Cardiac muscle cell (in vitro differentiated cells and primary cell): ENCODE results near the gene LMO1. TPM values are rescaled to one million over a fixed set of nuclear protein-coding genes. Genes with fewer than 3 reads are reported as not detected.

Experiments
- DNase-seq, 2 donors: peaks; one replicate each; pipeline versions ENCODE4 v3.0.0 to v3.0.0-alpha.2; 2010 to 2017; ENCODE audit warnings: low read depth in 1 of 2, low spot score in 1 of 2
- H3K27ac ChIP-seq: fragments of 200-600 bp; sonication (generic); 2 replicates; pipeline ENCODE4 v1.5.1; 2016
- H3K27me3 ChIP-seq: fragments of 200-600 bp; sonication (generic); 2 replicates; pipeline ENCODE4 v1.6.0; 2016; ENCODE audit warnings: control low read depth
- H3K36me3 ChIP-seq: fragments of 200-600 bp; sonication (generic); 2 replicates; pipeline ENCODE4 v1.5.1; 2016; ENCODE audit warnings: control low read depth
- H3K4me1 ChIP-seq: fragments of 200-600 bp; sonication (generic); 2 replicates; pipeline ENCODE4 v1.8.1; 2017; ENCODE audit warnings: low read depth, mild to moderate bottlenecking, mixed run types
- H3K4me3 ChIP-seq: fragments of 200-600 bp; sonication (generic); 2 replicates; pipeline ENCODE4 v1.5.1; 2016; ENCODE audit warnings: mild to moderate bottlenecking
- H3K9me3 ChIP-seq: fragments of 200-600 bp; sonication (generic); 2 replicates; pipeline ENCODE4 v1.5.1; 2017; ENCODE audit warnings: low read depth, mild to moderate bottlenecking, control low read depth
- CTCF ChIP-seq: IDR thresholded peaks from 2 replicates; pipeline ENCODE4 v1.5.1; 2012; ENCODE audit warnings: low read depth, mild to moderate bottlenecking, low read length
- polyA plus RNA-seq: library from polyadenylated mRNA; unstranded; fragments of >200 nt; fragmentation: Nextera tagmentation; extraction: Ambion mirVana; gene quantifications from 2 replicates; pipeline ENCODE4 v1.2.1, GENCODE V29; 2016
- total RNA-seq: library from RNA; depleted of rRNA; stranded (reverse); fragments of >200 nt; gene quantifications from 2 replicates; pipeline ENCODE4 v1.2.3, GENCODE V29; 2016

The LMO1 gene
- total and polyA plus RNA-seq, 2 experiments from 2014 or later, result 0.45 to 3.6 TPM

GRCh38 chr11:8276528-8276927, 12.8 kb upstream of the LMO1 start:
- Histone ChIP-seq H3K9me3 (no peaks in the 10 kb centered on the region), H3K4me1 (no peaks in the 10 kb centered on the region), H3K4me3 (no peak overlapping the region), H3K27ac (no peak overlapping the region), H3K36me3 (no peaks in the 10 kb centered on the region), H3K27me3 (peaks cover 18% of the 10 kb centered on the region)
- no peak for TF ChIP-seq CTCF
- DNase-seq, result no peak

GRCh38 chr11:8273287-8273686, 9.6 kb upstream of the LMO1 start:
- H3K4me1 ChIP-seq, result no peaks in the 10 kb centered on the region
- H3K27ac ChIP-seq, result no peak overlapping the region
- H3K4me3 ChIP-seq, result no peak overlapping the region
- no peaks in the 10 kb centered on the region for H3K9me3 ChIP-seq
- H3K27me3 ChIP-seq, result peaks cover 50% of the 10 kb centered on the region
- H3K36me3 ChIP-seq, result no peaks in the 10 kb centered on the region
- peak in 1 of 2 donors; percentile 38 for DNase-seq
- TF ChIP-seq CTCF, result no peak

- Histone ChIP-seq H3K36me3 (no peaks in the 10 kb centered on the region), H3K27ac (no peak overlapping the region), H3K4me3 (no peak overlapping the region), H3K9me3 (no peaks in the 10 kb centered on the region), H3K27me3 (peaks cover 70% of the 10 kb centered on the region), H3K4me1 (no peaks in the 10 kb centered on the region)
- no peak for DNase-seq
- no peak for TF ChIP-seq CTCF
Observed at GRCh38 chr11:8271106-8271886, 7.6 kb upstream of the LMO1 start.

GRCh38 chr11:8269636-8270035, 6.0 kb upstream of the LMO1 start:
- no peak for DNase-seq
- Histone ChIP-seq H3K4me3 (no peak overlapping the region), H3K9me3 (no peaks in the 10 kb centered on the region), H3K27ac (no peak overlapping the region), H3K36me3 (no peaks in the 10 kb centered on the region), H3K27me3 (peaks cover 87% of the 10 kb centered on the region), H3K4me1 (no peaks in the 10 kb centered on the region)
- TF ChIP-seq CTCF, result no peak

GRCh38 chr11:8268530-8269400, 5.1 kb upstream of the LMO1 start:
- Histone ChIP-seq H3K36me3 (no peaks in the 10 kb centered on the region), H3K9me3 (no peaks in the 10 kb centered on the region), H3K27ac (no peak overlapping the region), H3K4me1 (no peaks in the 10 kb centered on the region), H3K27me3 (peaks cover 95% of the 10 kb centered on the region), H3K4me3 (peak overlapping the region; percentile 30)
- peak; percentile 27 to 40 for DNase-seq
- TF ChIP-seq CTCF, result no peak
